K562 (cell line): ENCODE results near the gene APEX2.

Source experiments
- CC2D1A ChIP-seq: fragments of 450-650 bp; IDR thresholded peaks from 2 replicates; pipeline ENCODE4 v1.6.1; 2017; ENCODE audit warnings: mild to moderate bottlenecking
- CREB1 ChIP-seq, 2 experiments: sonication (generic) in 1 of 2; formaldehyde crosslinking in 1 of 2; IDR thresholded peaks; 2 replicates each; pipeline versions ENCODE4 v1.6.1 to v1.8.0; 2012 to 2022; ENCODE audit warnings: inconsistent platforms in 1 of 2, mild to moderate bottlenecking in 1 of 2, missing genetic modification reagents in 1 of 2, moderate library complexity in 1 of 2
- ELK3 ChIP-seq: fragments of 450-650 bp; formaldehyde crosslinking; IDR thresholded peaks from 2 replicates; pipeline ENCODE4 v1.4.0; 2020; ENCODE audit warnings: mild to moderate bottlenecking
- EZH2 ChIP-seq: IDR thresholded peaks from 2 replicates; pipeline ENCODE4 v1.6.1; 2012; ENCODE audit warnings: low read depth, mild to moderate bottlenecking, inconsistent platforms, low read length, borderline replicate concordance
- HNRNPH1 ChIP-seq: fragments of 200-400 bp; formaldehyde crosslinking; optimal IDR thresholded peaks from 2 replicates; pipeline ENCODE3; 2017; ENCODE audit warnings: low read depth, mild to moderate bottlenecking, low read length, moderate library complexity
- IRF9 ChIP-seq: fragments of 450-650 bp; IDR thresholded peaks from 2 replicates; pipeline ENCODE4 v1.6.1; 2016; ENCODE audit warnings: missing biosample characterization, missing genetic modification characterization
- MCM7 ChIP-seq, 2 experiments: fragments of 450-650 bp; IDR thresholded peaks; 2 replicates each; pipeline ENCODE4 v1.6.1; 2016 to 2018
- MEIS2 ChIP-seq: fragments of 450-650 bp; IDR thresholded peaks from 2 replicates; pipeline ENCODE4 v1.6.1; 2014; ENCODE audit warnings: mild to moderate bottlenecking; ENCODE audit not compliant: partially characterized antibody
- NFRKB ChIP-seq: fragments of 450-650 bp; IDR thresholded peaks from 2 replicates; pipeline ENCODE4 v1.6.1; 2016; ENCODE audit warnings: low read depth
- NR3C1 ChIP-seq: sonication (generic); formaldehyde crosslinking; IDR thresholded peaks from 2 replicates; pipeline ENCODE4 v1.8.1; 2022; ENCODE audit warnings: missing genetic modification reagents
- RCOR1 ChIP-seq, 2 experiments: IDR thresholded peaks; 2 replicates each; pipeline ENCODE4 v1.6.1; 2012; ENCODE audit warnings: low read depth in 2 of 2, low read length in 2 of 2, borderline replicate concordance in 1 of 2, improper control_type of control experiment in 1 of 2
- SP1 ChIP-seq: sonication (generic); formaldehyde crosslinking; IDR thresholded peaks from 2 replicates; pipeline ENCODE4 v1.8.1; 2022; ENCODE audit warnings: mild to moderate bottlenecking, missing genetic modification reagents
- ZNF316 ChIP-seq: fragments of 450-650 bp; IDR thresholded peaks from 2 replicates; pipeline ENCODE4 v1.6.1; 2016
- ZNF780A ChIP-seq: fragments of 250-450 bp; sonication (Bioruptor Pico); IDR thresholded peaks from 2 replicates; pipeline ENCODE4 v1.5.0; 2021; ENCODE audit warnings: mild to moderate bottlenecking

- TF ChIP-seq IRF9 (tag): no peak
- TF ChIP-seq ZNF316: no peak
- TF ChIP-seq ZNF780A (CRISPR knock-in tag): no peak
- TF ChIP-seq CREB1 (IDR thresholded peaks at IDR 0.05): no peak
- no peak for TF ChIP-seq CREB1 (CRISPR knock-in tag; IDR thresholded peaks at IDR 0.05)
- no peak for TF ChIP-seq RCOR1 (IDR thresholded peaks at IDR 0.05; ENCODE audit: borderline replicate concordance in 1 of 2, low read depth in 2 of 2, low read length in 2 of 2)
- TF ChIP-seq NFRKB: no peak
- no peak for TF ChIP-seq ELK3 (CRISPR knock-in tag)
- TF ChIP-seq CC2D1A: no peak
- no peak for TF ChIP-seq EZH2
- TF ChIP-seq SP1 (CRISPR knock-in tag): no peak
- TF ChIP-seq MCM7 (IDR thresholded peaks at IDR 0.05): no peak
- no peak for TF ChIP-seq HNRNPH1
- no peak for TF ChIP-seq MEIS2
- TF ChIP-seq NR3C1: no peak
These were observed 8.5 kb upstream of the APEX2 start for GRCh38 chrX:54991706-54992105.
